Sigmoid colon (tissue), 4 donors: Measurements from ENCODE around the gene CEP104.
A peak's percentile ranks its signal among the peaks of the same experiment; 100 is the strongest.

Source experiments
- EP300 ChIP-seq, 4 donors: sonication (generic); formaldehyde crosslinking; IDR thresholded peaks; one replicate each; pipeline ENCODE4 v1.6.1; 2017; ENCODE audit warnings: antibody characterized with exemption in 4 of 4
- POLR2A ChIP-seq, 2 donors: fragments of 450-650 bp; IDR thresholded peaks; one replicate each; pipeline ENCODE4 v1.6.1; 2016; ENCODE audit warnings: antibody characterized with exemption in 2 of 2, mild to moderate bottlenecking in 2 of 2, moderate library complexity in 2 of 2
- POLR2AphosphoS5 ChIP-seq, 4 donors: sonication (generic); formaldehyde crosslinking; IDR thresholded peaks; one replicate each; pipeline ENCODE4 v1.6.1; 2017; ENCODE audit warnings: antibody characterized with exemption in 4 of 4
- TF ChIP-seq, protein P1 (sequence below), 4 experiments: fragments of 450-650 bp in 3 of 4; fragments of 200-600 bp in 1 of 4; IDR thresholded peaks; one replicate each; pipeline ENCODE4 v1.5.1; 2016 to 2019; ENCODE audit warnings: antibody characterized with exemption in 4 of 4, mild to moderate bottlenecking in 3 of 4, moderate library complexity in 2 of 4

DNA sequence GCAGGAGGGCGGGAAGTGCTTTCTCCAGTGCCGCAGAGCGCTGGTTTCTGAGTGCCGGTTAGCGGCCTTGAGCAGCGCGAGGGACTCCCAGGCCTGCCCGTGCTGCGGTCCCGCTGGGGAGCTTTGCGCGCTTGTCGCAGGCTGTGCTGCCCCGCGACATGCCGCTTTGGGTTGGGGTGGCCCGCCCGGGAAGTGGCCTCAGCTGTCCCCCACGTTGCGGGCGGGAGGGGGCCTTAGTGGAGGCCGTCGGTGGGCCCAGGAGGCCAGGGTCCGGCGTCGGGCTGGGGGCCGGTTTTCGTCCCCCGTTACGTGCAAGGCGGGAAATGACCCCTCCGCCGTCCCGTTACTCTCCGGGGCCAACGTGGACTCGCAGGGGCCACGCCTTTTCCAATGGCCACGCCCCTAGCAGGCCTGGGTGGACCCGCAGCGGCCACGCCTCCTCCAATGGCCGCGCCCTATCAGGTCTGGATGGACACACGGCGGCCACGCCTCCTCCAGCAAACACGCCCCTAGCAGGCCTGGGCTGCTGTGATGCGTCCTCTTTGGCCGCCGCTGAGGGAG lies 44.0 kb upstream of the CEP104 start:
- TF ChIP-seq, protein P1, sequence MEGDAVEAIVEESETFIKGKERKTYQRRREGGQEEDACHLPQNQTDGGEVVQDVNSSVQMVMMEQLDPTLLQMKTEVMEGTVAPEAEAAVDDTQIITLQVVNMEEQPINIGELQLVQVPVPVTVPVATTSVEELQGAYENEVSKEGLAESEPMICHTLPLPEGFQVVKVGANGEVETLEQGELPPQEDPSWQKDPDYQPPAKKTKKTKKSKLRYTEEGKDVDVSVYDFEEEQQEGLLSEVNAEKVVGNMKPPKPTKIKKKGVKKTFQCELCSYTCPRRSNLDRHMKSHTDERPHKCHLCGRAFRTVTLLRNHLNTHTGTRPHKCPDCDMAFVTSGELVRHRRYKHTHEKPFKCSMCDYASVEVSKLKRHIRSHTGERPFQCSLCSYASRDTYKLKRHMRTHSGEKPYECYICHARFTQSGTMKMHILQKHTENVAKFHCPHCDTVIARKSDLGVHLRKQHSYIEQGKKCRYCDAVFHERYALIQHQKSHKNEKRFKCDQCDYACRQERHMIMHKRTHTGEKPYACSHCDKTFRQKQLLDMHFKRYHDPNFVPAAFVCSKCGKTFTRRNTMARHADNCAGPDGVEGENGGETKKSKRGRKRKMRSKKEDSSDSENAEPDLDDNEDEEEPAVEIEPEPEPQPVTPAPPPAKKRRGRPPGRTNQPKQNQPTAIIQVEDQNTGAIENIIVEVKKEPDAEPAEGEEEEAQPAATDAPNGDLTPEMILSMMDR (IDR thresholded peaks at IDR 0.05) = no peak
- TF ChIP-seq POLR2A (IDR thresholded peaks at IDR 0.05) = peak in 1 of 2 donors; percentile 26
- TF ChIP-seq POLR2AphosphoS5 (IDR thresholded peaks at IDR 0.05) = peak in 3 of 4 donors; percentile 72 to 82 (median 77)
- peak in 1 of 4 donors; percentile 19 for TF ChIP-seq EP300 (IDR thresholded peaks at IDR 0.05)
